Occipital lobe (tissue), 2 donors: Measurements from ENCODE around the gene ABHD17C. TPM values are rescaled to one million over a fixed set of nuclear protein-coding genes. Genes with fewer than 3 reads are reported as not detected.
"Not testable (repeated sequence)": the region's sequence is repeated elsewhere in the genome, so short reads cannot be mapped to it uniquely, and the experiment has no call there.

Source experiments
- DNase-seq: peaks from one replicate; lab custom pipeline; 2025; lab: John Stamatoyannopoulos, UW
- total RNA-seq: library from RNA; depleted of rRNA; stranded (reverse); fragments of >200 nt; gene quantifications from one replicate; pipeline ENCODE4 v1.2.3, GENCODE V29; 2014

Gene ABHD17C
- total RNA-seq, result 14.7 TPM

DNA sequence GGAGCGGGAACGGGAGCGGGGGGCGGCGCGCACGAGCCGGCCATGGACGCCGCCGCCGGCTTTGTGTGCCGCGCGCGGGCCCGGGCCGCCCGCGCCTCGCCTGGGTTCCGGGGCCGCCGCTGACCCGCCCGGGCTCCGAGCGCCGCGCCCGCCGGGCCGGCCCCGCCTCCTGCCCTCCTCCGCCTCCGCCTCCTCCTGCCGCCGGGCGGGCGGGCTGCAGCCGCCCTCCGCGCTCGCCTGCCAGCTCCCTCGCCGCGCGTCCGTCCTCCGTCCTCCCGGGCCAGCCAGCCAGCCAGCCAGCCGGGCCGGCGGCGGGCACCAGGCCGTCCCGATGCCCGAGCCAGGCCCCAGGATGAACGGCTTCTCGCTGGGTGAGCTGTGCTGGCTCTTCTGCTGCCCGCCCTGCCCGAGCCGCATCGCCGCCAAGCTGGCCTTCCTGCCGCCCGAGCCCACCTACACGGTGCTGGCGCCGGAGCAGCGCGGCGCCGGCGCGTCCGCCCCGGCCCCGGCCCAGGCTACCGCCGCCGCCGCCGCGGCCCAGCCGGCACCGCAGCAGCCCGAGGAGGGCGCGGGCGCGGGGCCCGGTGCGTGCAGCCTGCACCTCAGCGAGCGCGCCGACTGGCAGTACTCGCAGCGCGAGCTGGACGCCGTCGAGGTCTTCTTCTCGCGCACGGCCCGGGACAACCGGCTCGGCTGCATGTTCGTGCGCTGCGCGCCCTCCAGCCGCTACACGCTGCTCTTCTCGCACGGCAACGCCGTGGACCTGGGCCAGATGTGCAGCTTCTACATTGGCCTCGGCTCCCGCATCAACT is at the start of gene ABHD17C:
ABHD17C (plus strand) TSS at position 212 of the 812 bp plus-strand sequence; CDS start at position 332, 120 bp downstream.
- DNase-seq, result peak; percentile 27

DNA sequence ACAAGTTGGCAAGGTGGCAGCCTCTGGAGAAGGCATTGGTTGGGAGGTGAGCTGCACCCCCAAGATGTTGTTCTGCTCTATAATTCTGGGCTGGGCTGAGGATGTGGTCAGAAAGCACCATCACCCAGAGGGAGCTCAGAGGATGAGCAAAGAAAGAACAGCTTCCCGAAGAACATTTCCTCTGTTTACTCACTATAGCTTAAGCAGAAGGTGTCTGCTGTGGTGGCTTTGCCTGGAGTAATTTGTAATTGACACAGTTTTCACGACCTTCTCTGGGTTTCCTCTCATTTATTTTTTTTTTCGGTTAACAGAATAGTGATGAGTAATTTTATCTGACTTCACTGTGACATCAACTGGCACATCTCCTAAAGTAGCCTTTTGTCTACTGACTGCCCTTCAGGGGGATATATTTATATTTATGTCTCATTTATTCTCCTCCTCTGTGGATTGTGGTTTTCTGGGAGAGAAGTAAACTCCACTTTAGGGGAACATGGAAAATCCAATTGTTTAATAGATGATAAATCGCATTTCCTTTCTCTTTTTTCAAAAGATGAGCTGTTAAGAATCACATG is 49.5 kb upstream of the ABHD17C start:
- no peak for DNase-seq

- not testable (repeated sequence) for DNase-seq
Measured at GRCh38 chr15:80647424-80647823, 47.7 kb upstream of the ABHD17C start.

DNA sequence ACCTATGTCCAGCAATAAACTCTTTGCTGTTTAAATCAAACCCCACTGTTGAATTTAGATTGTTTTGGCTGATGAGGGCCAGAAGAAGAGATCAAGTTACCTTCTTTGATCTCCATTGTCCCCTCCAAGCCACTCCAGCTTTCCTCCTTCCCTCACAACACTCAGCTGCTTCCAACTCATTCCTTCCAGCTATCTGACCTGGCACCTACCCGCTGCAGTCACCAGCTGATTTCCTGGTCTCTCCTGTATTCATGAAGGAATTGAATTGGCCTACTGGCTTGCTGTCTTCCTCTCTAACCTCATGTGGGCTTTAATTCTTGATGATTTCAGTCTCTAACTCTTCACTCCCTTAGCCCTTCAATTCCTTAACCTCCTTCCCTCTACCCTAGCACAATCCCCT is 40.8 kb upstream of the ABHD17C start:
- DNase-seq, result no peak

DNA sequence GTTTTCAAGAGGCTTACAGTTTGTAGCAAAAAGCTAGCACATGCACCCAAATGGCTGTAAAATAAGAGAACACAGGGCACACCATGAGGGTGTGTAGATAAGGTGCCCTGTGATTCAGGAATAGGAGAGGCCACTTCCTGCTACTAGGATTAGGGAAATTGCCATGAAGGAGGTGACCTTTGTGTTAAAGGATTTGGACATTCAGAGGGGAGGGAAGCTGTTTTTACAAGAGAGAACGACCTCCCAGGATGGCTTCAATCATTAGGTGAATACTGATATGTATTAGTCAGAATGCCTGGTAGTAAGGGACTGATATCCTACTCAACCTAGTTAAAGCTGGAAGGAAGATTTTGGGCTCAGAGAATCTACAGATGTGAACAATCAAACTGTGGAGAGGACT is 35.7 kb upstream of the ABHD17C start:
- DNase-seq, result no peak

GRCh38 chr15:80660119-80660518 is 35.0 kb upstream of the ABHD17C start:
- no peak for DNase-seq

- no peak for DNase-seq
Measured at GRCh38 chr15:80662129-80662528, 33.0 kb upstream of the ABHD17C start.

GRCh38 chr15:80662757-80663553 is 32.2 kb upstream of the ABHD17C start:
- DNase-seq, result no peak

- no peak for DNase-seq
Measured at GRCh38 chr15:80665151-80665550, 30.0 kb upstream of the ABHD17C start.

GRCh38 chr15:80667936-80668335 is 27.2 kb upstream of the ABHD17C start:
- DNase-seq, result no peak

GRCh38 chr15:80668546-80669236 is 26.4 kb upstream of the ABHD17C start:
- no peak for DNase-seq

DNA sequence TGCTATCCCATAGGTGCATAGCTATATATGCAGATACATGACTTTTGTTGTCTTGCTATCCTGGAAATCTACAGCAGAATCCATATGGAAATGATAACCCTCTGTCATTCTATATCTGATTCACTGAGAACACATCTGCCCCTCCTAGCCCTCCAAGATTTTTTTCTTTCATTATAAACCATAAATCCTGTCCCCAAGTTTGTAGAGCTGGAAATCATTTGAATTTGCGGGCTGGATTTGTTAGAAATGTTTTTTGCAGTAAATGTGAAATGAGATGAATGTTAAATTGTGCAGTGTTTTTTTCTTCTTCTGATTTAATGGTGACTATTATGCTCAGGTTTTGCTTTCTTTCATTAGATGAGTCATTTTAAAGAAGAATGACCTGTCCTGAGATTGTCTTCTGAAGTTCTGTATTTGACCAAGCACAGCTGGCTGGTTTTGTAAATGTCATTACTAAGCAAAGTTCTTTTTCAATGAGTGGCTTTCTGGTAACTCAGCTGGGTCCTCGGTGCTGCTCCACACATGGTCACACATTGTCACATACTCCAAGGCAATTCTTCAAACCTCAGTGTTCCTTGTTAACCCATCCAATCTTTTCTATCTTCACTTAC is 25.3 kb upstream of the ABHD17C start:
- DNase-seq, result no peak

DNA sequence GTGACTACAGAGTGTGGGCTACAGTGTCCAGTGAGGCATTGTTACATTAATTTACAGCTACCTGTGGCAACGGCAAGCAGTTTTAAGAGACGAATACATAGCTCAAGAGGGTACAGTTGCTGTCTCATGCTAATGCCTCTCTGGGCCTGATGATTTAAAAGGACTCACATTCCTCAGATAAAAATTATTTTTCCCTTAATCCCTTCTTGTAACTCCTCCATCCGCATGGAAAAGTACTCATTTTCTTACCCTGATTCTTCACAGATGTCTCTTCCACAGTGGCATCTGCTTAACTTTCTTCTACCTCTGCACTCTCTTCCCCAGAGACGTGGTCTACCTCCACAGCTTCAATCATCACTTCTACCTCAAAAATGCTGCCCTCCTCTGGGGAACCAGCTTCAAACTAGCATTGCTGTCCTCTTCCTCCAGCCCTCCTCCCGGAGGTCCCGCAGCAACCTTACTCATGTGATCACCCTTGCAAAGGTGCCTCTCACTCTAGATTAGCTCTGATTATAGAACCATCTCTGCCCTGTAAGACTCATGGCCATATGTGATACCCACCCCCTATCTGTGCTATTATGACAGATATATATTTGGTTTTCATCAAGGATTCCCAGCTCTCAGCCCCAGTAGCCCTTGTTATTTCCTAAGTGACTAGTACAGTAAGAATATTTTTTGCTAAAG is 21.4 kb upstream of the ABHD17C start:
- no peak for DNase-seq

DNA sequence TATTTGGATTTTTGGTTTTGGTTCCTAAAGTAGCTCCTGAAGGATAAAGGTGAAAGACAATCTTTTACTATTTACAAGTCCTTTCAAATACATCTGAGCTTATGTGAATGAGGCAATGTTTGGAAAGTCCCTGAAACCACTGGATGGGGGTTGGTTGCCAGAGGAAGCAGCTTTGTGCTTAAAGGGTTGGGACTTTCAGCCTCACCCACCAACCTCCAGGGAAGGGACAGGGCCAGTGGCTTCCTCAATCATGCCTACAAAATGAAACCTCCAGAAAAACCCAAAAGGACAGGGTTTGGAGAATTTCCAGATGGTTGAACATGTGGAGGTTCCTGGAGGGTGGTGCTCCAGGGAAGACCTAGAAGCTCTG is 20.9 kb upstream of the ABHD17C start:
- DNase-seq, result no peak

GRCh38 chr15:80677041-80677440 is 18.1 kb upstream of the ABHD17C start:
- DNase-seq, result no peak

GRCh38 chr15:80679167-80679803 is 15.8 kb upstream of the ABHD17C start:
- DNase-seq, result no peak

DNA sequence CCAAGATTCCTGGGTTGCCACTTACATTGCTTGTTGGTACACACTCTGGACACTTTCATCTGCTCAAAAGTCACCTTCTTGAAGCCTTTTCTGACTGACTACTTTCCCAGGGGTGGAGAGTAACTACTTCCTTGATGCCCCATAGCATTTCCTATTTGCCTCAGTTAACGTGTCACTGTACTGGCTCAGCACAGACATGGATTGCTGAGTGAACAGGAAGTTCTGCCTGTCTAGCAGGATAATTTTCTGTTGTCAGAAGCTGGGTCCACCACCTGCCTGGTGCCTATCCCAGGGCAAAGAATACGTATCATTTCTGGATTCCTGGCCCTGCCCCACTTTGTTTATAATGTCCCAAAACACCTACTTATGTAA is 15.3 kb upstream of the ABHD17C start:
- DNase-seq, result no peak

DNA sequence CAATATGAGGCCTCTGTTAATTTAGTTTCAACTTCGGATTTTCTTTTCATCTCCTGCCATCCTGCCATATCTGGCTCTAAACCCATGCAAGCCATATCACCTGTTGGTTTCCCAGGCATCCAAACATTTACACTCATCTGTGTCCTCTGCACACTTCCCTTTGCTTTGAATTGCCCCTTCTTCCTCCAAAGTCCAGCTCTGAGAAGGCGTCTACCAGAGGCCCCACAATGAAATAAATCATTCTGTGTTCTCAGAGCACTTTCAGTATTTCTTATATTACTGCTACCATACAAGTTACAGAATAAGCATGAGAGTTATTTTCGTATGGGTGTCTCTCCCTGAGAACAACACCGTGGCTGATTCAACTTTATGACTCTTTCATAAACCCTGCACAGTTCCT is 12.9 kb upstream of the ABHD17C start:
- DNase-seq, result no peak

GRCh38 chr15:80684697-80685096 is 10.4 kb upstream of the ABHD17C start:
- no peak for DNase-seq

DNA sequence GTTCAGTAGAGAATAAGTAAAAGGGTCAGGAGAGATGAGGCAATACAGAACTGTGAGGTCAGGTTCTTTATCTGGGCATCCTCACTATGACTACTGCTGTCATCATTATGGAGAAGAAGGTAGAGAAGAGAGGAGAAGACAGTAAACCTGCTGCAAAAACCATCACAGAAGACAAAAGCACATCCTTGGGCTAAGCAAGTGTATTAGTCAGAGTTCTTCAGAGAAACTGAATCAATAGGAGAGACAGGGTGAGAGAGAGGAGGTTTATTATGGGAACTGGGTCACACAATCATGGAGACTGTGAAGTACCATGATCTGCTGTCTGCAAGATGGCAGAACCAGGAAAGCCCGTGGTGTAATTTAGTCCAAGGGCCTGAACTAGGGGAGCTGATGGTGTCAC is 9.5 kb upstream of the ABHD17C start:
- DNase-seq, result no peak
